ENCODE data around the gene HADHB.
"Not testable (repeated sequence)": the region's sequence is repeated elsewhere in the genome, so short reads cannot be mapped to it uniquely, and the experiment has no call there.

HADHB gene

GRCh38 chr2:26249625-26250024 is 4.9 kb downstream of the HADHB start:
- H3K36me3 ChIP-seq (ENCODE audit: control insufficient read depth, insufficient read depth, low read length): no peaks in the 10 kb centered on the region
- H3K4me2 ChIP-seq (ENCODE audit: low read length): no peak overlapping the region
- H3K79me2 ChIP-seq: peaks cover 67% of the 10 kb centered on the region
- H3K9me3 ChIP-seq (ENCODE audit: control insufficient read depth, low read length): no peaks in the 10 kb centered on the region
- H3K27me3 ChIP-seq (ENCODE audit: control insufficient read depth, insufficient read depth, low read length): no peaks in the 10 kb centered on the region
- H3K9ac ChIP-seq: no peak overlapping the region
- peaks cover 4% of the 10 kb centered on the region for H3K4me1 ChIP-seq
- H2AFZ ChIP-seq: no peak overlapping the region
- TF ChIP-seq CTCF (IDR thresholded peaks at IDR 0.05): no peak
- H3K27ac ChIP-seq: no peak overlapping the region
- H3K4me3 ChIP-seq (ENCODE audit: low read depth, low read length): no peak overlapping the region

- H3K4me2 ChIP-seq (ENCODE audit: low read length): no peak overlapping the region
- no peak overlapping the region for H3K27ac ChIP-seq
- no peaks in the 10 kb centered on the region for H3K27me3 ChIP-seq (ENCODE audit: control insufficient read depth, insufficient read depth, low read length)
- H3K9ac ChIP-seq: no peak overlapping the region
- H3K9me3 ChIP-seq (ENCODE audit: control insufficient read depth, low read length): no peaks in the 10 kb centered on the region
- no peaks in the 10 kb centered on the region for H3K36me3 ChIP-seq (ENCODE audit: control insufficient read depth, insufficient read depth, low read length)
- TF ChIP-seq CTCF (IDR thresholded peaks at IDR 0.05): no peak
- H3K79me2 ChIP-seq: peaks cover 57% of the 10 kb centered on the region
- no peak overlapping the region for H2AFZ ChIP-seq
- H3K4me1 ChIP-seq: no peaks in the 10 kb centered on the region
- H3K4me3 ChIP-seq (ENCODE audit: low read depth, low read length): no peak overlapping the region
Observed at GRCh38 chr2:26251893-26252292, 7.2 kb downstream of the HADHB start.

DNA sequence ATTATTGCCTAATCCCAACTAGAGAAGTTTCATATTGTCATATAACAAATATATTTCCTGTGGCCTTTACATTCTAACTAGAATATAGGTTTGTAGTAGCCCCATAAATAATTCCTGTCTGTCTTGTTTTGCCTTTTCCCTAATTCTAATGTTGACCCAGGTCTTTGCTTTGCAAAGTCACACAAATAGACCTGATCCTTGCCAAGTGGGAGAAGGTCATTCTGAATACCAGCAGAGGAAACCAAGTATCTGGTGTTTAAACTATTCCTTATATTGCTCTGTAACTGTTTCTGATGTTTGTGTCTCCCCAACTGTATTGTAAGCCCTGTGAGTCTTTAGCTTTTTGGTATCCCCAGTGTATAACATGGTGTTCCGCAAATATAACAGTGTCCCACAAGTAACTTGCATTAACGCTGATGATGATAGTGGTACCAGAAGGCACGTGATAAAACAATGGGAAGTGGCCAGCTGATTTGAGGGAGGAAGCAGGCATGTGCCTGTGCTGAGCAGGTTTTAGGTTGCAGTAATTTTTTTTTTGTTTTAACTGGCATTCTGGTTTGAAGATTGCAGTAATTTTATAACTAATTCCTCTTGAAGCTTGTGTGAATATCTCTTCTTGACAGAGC is 11.1 kb downstream of the HADHB start:
- H3K9me3 ChIP-seq (ENCODE audit: control insufficient read depth, low read length): no peaks in the 10 kb centered on the region
- H3K9ac ChIP-seq: no peak overlapping the region
- H3K4me1 ChIP-seq: no peaks in the 10 kb centered on the region
- no peaks in the 10 kb centered on the region for H3K36me3 ChIP-seq (ENCODE audit: control insufficient read depth, insufficient read depth, low read length)
- H3K4me2 ChIP-seq (ENCODE audit: low read length): no peak overlapping the region
- no peak for TF ChIP-seq CTCF (IDR thresholded peaks at IDR 0.05)
- peaks cover 44% of the 10 kb centered on the region for H3K79me2 ChIP-seq
- no peak overlapping the region for H2AFZ ChIP-seq
- H3K27ac ChIP-seq: no peak overlapping the region
- H3K27me3 ChIP-seq (ENCODE audit: control insufficient read depth, insufficient read depth, low read length): no peaks in the 10 kb centered on the region
- no peak overlapping the region for H3K4me3 ChIP-seq (ENCODE audit: low read depth, low read length)

DNA sequence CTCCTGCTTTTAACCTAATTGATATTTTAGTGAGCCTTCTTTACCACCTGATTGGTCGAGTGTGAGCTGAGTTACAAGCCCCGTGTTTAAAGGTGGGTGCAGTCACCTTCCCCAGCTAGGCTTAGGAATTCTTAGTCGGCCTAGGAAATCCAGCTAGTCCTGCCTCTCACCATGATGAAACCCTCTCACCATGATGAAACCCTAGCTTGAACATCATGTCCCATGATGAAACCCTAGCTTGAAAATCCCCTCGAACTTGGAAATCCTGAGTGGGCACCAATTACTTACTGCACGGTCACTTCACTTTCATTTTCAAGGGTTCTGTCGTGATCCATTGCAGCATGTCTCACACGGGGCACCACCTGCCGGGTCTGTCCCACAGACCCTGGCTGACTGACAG is 14.1 kb downstream of the HADHB start:
- not testable (repeated sequence) for H3K36me3 ChIP-seq (ENCODE audit: control insufficient read depth, insufficient read depth, low read length); H3K4me2 ChIP-seq (ENCODE audit: low read length); H3K27ac ChIP-seq; H2AFZ ChIP-seq; H3K4me1 ChIP-seq; H3K9ac ChIP-seq; H3K4me3 ChIP-seq (ENCODE audit: low read depth, low read length); H3K27me3 ChIP-seq (ENCODE audit: control insufficient read depth, insufficient read depth, low read length); H3K9me3 ChIP-seq (ENCODE audit: control insufficient read depth, low read length)
- peaks cover 25% of the 10 kb centered on the region for H3K79me2 ChIP-seq

- Histone ChIP-seq H3K9me3 (ENCODE audit: control insufficient read depth, low read length) (no peaks in the 10 kb centered on the region), H3K9ac (no peak overlapping the region), H3K4me3 (ENCODE audit: low read depth, low read length) (no peak overlapping the region), H2AFZ (no peak overlapping the region), H3K4me1 (no peaks in the 10 kb centered on the region), H3K79me2 (no peaks in the 10 kb centered on the region), H3K4me2 (ENCODE audit: low read length) (no peak overlapping the region), H3K27me3 (ENCODE audit: control insufficient read depth, insufficient read depth, low read length) (no peaks in the 10 kb centered on the region), H3K36me3 (ENCODE audit: control insufficient read depth, insufficient read depth, low read length) (no peaks in the 10 kb centered on the region), H3K27ac (no peak overlapping the region)
- no peak for TF ChIP-seq CTCF (IDR thresholded peaks at IDR 0.05)
Observed at GRCh38 chr2:26268213-26268612, 23.5 kb downstream of the HADHB start.

DNA sequence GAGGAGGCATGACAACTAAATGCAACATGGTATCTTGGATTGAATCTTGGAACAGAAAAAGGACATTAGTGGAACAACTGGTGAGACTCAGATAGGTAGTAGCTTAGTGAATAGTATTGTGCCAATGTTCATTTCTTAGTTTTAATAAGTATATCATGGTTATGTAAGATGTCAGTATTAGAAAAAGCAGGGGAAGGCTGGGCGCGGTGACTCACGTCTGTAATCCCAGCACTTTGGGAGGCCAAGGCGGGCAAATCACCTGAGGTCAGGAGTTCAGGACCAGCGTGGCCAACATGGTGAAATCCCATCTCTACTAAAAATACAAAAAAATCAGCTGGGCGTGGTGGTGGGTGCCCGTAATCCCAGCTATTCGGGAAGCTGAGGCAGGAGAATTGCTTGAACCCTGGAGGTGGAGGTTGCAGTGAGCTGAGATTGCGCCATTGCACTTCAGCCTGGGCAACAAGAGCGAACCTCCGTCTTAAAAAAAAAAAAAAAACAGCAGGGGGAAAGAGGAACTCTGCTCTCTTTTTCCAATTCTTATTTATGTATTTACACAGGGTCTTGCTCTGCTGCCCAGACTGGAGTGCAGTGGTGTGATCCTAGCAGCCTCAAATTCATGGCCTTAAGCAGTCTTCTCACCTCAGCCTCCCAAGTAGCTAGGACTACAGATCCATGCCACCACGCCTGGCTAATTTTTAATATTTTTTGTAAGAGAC is 24.1 kb downstream of the HADHB start:
- H3K27ac ChIP-seq; H3K4me3 ChIP-seq (ENCODE audit: low read depth, low read length); H3K4me1 ChIP-seq; H3K9me3 ChIP-seq (ENCODE audit: control insufficient read depth, low read length); H3K4me2 ChIP-seq (ENCODE audit: low read length); H3K79me2 ChIP-seq; H3K36me3 ChIP-seq (ENCODE audit: control insufficient read depth, insufficient read depth, low read length); H3K9ac ChIP-seq; H3K27me3 ChIP-seq (ENCODE audit: control insufficient read depth, insufficient read depth, low read length); H2AFZ ChIP-seq: not testable (repeated sequence)
